Lung (tissue), 12 donors: ENCODE measurements around the gene CDKAL1. TPM values are rescaled to one million over a fixed set of nuclear protein-coding genes. Genes with fewer than 3 reads are reported as not detected.
A peak's percentile ranks its signal among the peaks of the same experiment; 100 is the strongest.

ENCODE experiments used
- ATAC-seq: fragments of 200-7000 bp; cut with Tn5 transposase; one replicate; pipeline ENCODE4 v1.9.1; 2020; ENCODE audit warnings: moderate number of reproducible peaks; ENCODE audit not compliant: insufficient read depth, low FRiP score
- DNase-seq, 3 donors: peaks; one replicate each; pipeline ENCODE4 v3.0.0-alpha.2; 2013 to 2017
- H3K27ac ChIP-seq, 2 donors: one replicate each; pipeline ENCODE4 v1.5.1; 2013; ENCODE audit warnings: mild to moderate bottlenecking in 2 of 2, moderate library complexity in 2 of 2, control low read depth in 1 of 2, inconsistent platforms in 1 of 2, low read depth in 1 of 2, low read length in 1 of 2
- H3K27me3 ChIP-seq, 3 donors: one replicate each; pipeline ENCODE4 v1.5.1; 2013; ENCODE audit warnings: low read length in 2 of 3; ENCODE audit not compliant: control insufficient read depth in 3 of 3, insufficient read depth in 3 of 3
- H3K36me3 ChIP-seq, 4 donors: one replicate each; pipeline ENCODE4 v1.5.1; 2013; ENCODE audit warnings: low read length in 4 of 4, mild to moderate bottlenecking in 1 of 4, moderate library complexity in 1 of 4; ENCODE audit not compliant: control insufficient read depth in 4 of 4, insufficient read depth in 4 of 4
- H3K4me1 ChIP-seq, 5 donors: one replicate each; pipeline ENCODE4 v1.5.1; 2013; ENCODE audit warnings: low read length in 5 of 5, mild to moderate bottlenecking in 2 of 5, moderate library complexity in 1 of 5; ENCODE audit not compliant: control insufficient read depth in 5 of 5, insufficient read depth in 5 of 5
- H3K4me3 ChIP-seq: one replicate; pipeline ENCODE4 v1.5.1; 2013; ENCODE audit warnings: mild to moderate bottlenecking, control low read depth, moderate library complexity
- H3K9ac ChIP-seq, 2 donors: one replicate each; pipeline ENCODE4 v1.5.1; 2013; ENCODE audit warnings: low read length in 2 of 2, control low read depth in 1 of 2; ENCODE audit not compliant: insufficient read depth in 1 of 2
- H3K9me3 ChIP-seq, 4 donors: one replicate each; pipeline ENCODE4 v1.5.1; 2013; ENCODE audit warnings: low read length in 3 of 4, mild to moderate bottlenecking in 1 of 4, moderate library complexity in 1 of 4; ENCODE audit not compliant: control insufficient read depth in 4 of 4, insufficient read depth in 3 of 4
- WGBS, 2 donors: extraction: QIAGEN DNeasy Blood & Tissue Kit; methylation state at CpG; one replicate each; pipeline ENCODE4 v1.1.7; 2013; 5-methylcytosine and 5-hydroxymethylcytosine counted together
- polyA plus RNA-seq, 2 donors: library from polyadenylated mRNA; stranded (reverse); fragments of 200-250 nt; gene quantifications; one replicate each; pipeline ENCODE4 v1.2.1, GENCODE V29; 2013
- total RNA-seq, 2 donors: library from RNA; depleted of rRNA in 1 of 2; stranded (reverse); fragments of >200 nt in 1 of 2; gene quantifications; one replicate each; pipeline ENCODE4 v1.2.1, GENCODE V29; 2014 to 2021
- TF ChIP-seq, protein P1 (sequence below): IDR thresholded peaks from 2 replicates; pipeline ENCODE4 v1.5.1; 2012; ENCODE audit warnings: mild to moderate bottlenecking; ENCODE audit errors: control extremely low read depth, extremely low read depth
- donor health status: control.
- donor health status: control.
- donor health status: Bipolar disorder and iron deficiency.
- donor health status: healthy.
- donor health status: DM: yes; HTN: yes; CAD: no.

CDKAL1 gene
- total and polyA plus RNA-seq, 4 donors = 4.0 to 39.0 (median 10.0) TPM

DNA sequence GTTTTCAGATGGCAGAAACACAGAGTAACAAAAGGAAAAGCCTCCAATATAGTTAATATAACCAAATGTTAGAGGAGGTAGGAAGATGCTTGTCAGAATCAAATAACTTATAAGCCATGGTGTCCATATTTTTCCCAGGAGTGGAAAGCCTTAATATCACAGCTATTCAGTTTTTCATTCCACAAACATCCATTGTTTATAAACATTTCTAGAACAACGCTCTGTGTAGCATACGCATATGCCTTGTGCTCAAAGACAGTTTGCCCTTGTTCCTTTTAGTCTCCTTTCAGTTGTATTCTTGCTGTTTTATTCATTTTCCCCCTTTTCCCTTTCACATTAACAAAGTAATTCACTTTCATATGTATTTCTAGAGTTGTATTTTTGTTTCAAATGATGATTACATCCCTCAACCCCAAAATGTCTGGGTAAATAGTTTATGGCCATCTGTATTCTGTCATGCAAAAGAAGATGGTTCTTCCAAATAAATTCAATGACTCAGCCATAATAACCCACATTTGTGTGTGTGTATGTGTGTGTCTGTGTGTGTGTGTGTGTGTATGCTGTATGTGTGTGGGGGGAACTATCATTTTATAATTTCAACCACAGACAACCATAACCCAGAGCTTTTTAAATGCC lies 603.6 kb downstream of the CDKAL1 start:
- H3K36me3 ChIP-seq = no peaks in the 10 kb centered on the region
- 74 to 79% methylated on average over 2 of the region's 2 CpGs for WGBS, 2 donors
- TF ChIP-seq, protein P1, sequence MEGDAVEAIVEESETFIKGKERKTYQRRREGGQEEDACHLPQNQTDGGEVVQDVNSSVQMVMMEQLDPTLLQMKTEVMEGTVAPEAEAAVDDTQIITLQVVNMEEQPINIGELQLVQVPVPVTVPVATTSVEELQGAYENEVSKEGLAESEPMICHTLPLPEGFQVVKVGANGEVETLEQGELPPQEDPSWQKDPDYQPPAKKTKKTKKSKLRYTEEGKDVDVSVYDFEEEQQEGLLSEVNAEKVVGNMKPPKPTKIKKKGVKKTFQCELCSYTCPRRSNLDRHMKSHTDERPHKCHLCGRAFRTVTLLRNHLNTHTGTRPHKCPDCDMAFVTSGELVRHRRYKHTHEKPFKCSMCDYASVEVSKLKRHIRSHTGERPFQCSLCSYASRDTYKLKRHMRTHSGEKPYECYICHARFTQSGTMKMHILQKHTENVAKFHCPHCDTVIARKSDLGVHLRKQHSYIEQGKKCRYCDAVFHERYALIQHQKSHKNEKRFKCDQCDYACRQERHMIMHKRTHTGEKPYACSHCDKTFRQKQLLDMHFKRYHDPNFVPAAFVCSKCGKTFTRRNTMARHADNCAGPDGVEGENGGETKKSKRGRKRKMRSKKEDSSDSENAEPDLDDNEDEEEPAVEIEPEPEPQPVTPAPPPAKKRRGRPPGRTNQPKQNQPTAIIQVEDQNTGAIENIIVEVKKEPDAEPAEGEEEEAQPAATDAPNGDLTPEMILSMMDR = no peak

DNA sequence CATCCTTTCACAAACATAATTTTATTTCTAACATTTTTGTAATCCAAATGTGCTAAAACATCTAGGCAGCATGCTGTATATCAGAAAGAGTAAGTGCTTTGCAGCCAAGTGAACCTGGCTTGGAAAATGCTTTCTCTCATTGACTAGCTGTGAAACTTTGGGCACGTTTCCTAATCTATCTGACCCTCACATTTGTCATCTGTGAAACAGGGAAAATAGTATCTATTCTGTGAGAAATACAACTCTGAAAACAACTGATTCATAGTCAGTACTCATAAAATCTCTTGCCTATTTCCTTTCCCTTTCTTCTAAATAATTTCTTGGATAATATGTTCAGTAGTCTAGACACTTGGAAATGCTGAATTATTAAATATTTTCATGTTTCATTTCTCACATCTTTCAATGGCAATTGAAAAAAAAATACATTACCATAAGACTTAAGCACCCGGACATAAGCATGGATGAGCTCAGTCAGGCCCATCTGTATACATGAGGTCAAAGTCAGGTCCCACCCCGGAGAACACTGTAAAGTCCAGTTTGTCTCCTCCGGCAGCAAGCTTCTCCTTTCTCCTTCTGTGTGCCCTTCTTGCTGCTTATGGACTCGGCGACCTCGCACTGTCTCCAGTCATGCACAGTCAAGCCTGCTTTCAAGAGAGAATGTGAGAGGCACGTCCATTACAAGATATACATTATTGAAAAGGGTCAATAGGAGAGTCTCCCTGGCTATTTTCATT lies 604.2 kb downstream of the CDKAL1 start:
- peak in 2 of 3 donors; percentile 44 to 63 for DNase-seq
- WGBS, 2 donors = 84% methylated on average over 8 of the region's 8 CpGs

More for the DNA sequence above, 603.6 kb downstream of the CDKAL1 start:
- Histone ChIP-seq H3K9ac (no peak overlapping the region), H3K27me3 (no peaks in the 10 kb centered on the region), H3K4me1 (peaks cover 2 to 65% (median 6%) of the 10 kb centered on the region in 5 donors), H3K4me3 (no peak overlapping the region), H3K9me3 (no peaks in the 10 kb centered on the region), H3K27ac (no peak overlapping the region)
- ATAC-seq (no peak), DNase-seq (peak in 2 of 3 donors; percentile 44 to 51)

DNA sequence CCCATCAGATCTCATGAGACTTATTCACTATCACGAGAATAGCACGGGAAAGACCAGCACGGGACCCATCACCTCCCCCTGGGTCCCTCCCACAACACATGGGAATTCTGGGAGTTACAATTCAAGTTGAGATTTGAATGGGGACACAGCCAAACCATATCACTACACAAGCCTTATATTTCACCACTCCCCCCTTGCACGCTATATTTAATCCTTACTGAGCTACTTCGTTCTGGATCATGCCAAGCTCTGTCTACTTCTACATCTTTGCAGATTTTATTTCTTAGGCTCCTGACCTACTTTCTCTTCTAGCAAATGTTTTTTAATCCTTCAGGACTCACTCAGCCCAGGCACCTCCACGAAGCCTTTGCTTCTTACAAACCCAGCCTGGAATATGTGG lies 606.7 kb downstream of the CDKAL1 start:
- Histone ChIP-seq H3K27me3 (no peaks in the 10 kb centered on the region), H3K36me3 (no peaks in the 10 kb centered on the region), H3K4me1 (peaks cover 0 to 60% (median 6%) of the 10 kb centered on the region in 5 donors), H3K4me3 (no peak overlapping the region), H3K9me3 (no peaks in the 10 kb centered on the region), H3K27ac (no peak overlapping the region), H3K9ac (no peak overlapping the region)
- no peak for ATAC-seq
- WGBS, 2 donors = 97 to 98% methylated on average over 6 of the region's 6 CpGs
- TF ChIP-seq, protein P1 = no peak
- no peak for DNase-seq

More for the DNA sequence above, 604.2 kb downstream of the CDKAL1 start:
- Histone ChIP-seq H3K9ac (no peak overlapping the region), H3K9me3 (no peaks in the 10 kb centered on the region), H3K4me1 (peaks cover 0 to 65% (median 6%) of the 10 kb centered on the region in 5 donors), H3K27ac (no peak overlapping the region), H3K36me3 (no peaks in the 10 kb centered on the region), H3K27me3 (no peaks in the 10 kb centered on the region), H3K4me3 (no peak overlapping the region)
- no peak for ATAC-seq
- TF ChIP-seq, protein P1 = no peak
